Activated CD8-positive, alpha-beta memory T cell treated with anti-CD3 and anti-CD28 coated beads for 4 hours (primary cell): ENCODE measurements around the gene LRRC41.
"Not testable (repeated sequence)": the region's sequence is repeated elsewhere in the genome, so short reads cannot be mapped to it uniquely, and the experiment has no call there.

Source experiments
- DNase-seq, 2 donors: peaks; one replicate each; pipeline ENCODE4 v3.0.0-alpha.2; 2020; ENCODE audit warnings: low read depth in 2 of 2

Gene LRRC41

GRCh38 chr1:46325285-46326076 is 22.1 kb upstream of the LRRC41 start:
- not testable (repeated sequence) for DNase-seq

- not testable (repeated sequence) for DNase-seq
These were observed 18.8 kb upstream of the LRRC41 start for GRCh38 chr1:46322191-46322590.

- not testable (repeated sequence) for DNase-seq
These were observed 16.8 kb upstream of the LRRC41 start for GRCh38 chr1:46319960-46320914.

- DNase-seq, result not testable (repeated sequence)
These were observed 15.9 kb upstream of the LRRC41 start for GRCh38 chr1:46319301-46319700.

GRCh38 chr1:46317323-46317722 is 13.9 kb upstream of the LRRC41 start:
- DNase-seq, result no peak

- DNase-seq, result no peak
These were observed 12.4 kb upstream of the LRRC41 start for GRCh38 chr1:46315669-46316403.

- no peak for DNase-seq
These were observed 6.9 kb upstream of the LRRC41 start for GRCh38 chr1:46310321-46310720.

GRCh38 chr1:46309401-46310159 is 6.2 kb upstream of the LRRC41 start:
- DNase-seq, result no peak

GRCh38 chr1:46306159-46306530 is 2.7 kb upstream of the LRRC41 start:
- DNase-seq, result no peak

GRCh38 chr1:46303872-46304326 is 483 bp upstream of the LRRC41 start:
- DNase-seq, result no peak

- DNase-seq, result peak in 1 of 2 donors; percentile 9
These were observed 777 bp downstream of the LRRC41 start for GRCh38 chr1:46302641-46303037.

GRCh38 chr1:46301808-46302640 is 1.4 kb downstream of the LRRC41 start:
- DNase-seq, result peak; percentile 8 to 9

- DNase-seq, result no peak
These were observed 2.0 kb downstream of the LRRC41 start for GRCh38 chr1:46301406-46301807.

GRCh38 chr1:46300673-46301405 is 2.6 kb downstream of the LRRC41 start:
- no peak for DNase-seq

GRCh38 chr1:46298387-46298786 is 5.0 kb downstream of the LRRC41 start:
- no peak for DNase-seq

GRCh38 chr1:46295306-46295705 is 8.1 kb downstream of the LRRC41 start:
- DNase-seq, result no peak

GRCh38 chr1:46289976-46290375 is 13.4 kb downstream of the LRRC41 start:
- no peak for DNase-seq

- DNase-seq, result no peak
These were observed 14.3 kb downstream of the LRRC41 start for GRCh38 chr1:46289134-46289494.

- DNase-seq, result no peak
These were observed 14.8 kb downstream of the LRRC41 start for GRCh38 chr1:46288485-46289133.
